Heart left ventricle (tissue), 13 donors: Measurements from ENCODE around the gene ESRP2.

Source experiments
- CTCF ChIP-seq, 12 donors: fragments of 200-600 bp; sonication (generic) in 4 of 12; IDR thresholded peaks; one replicate each; pipeline versions ENCODE4 v1.5.0 to v1.8.0; 2018 to 2022; ENCODE audit warnings: antibody characterized with exemption in 12 of 12, mild to moderate bottlenecking in 5 of 12
- POLR2A ChIP-seq, 2 donors: fragments of 450-650 bp; IDR thresholded peaks; one replicate each; pipeline ENCODE4 v1.6.1; 2017; ENCODE audit warnings: antibody characterized with exemption in 2 of 2, mild to moderate bottlenecking in 2 of 2, moderate library complexity in 2 of 2
- donor health status: ischemic (EF 13 %, LVEDD 7.1; RV severe dilation, severe dysfunction).
- donor health status: DM: no; HTN: yes; CAD: no.
- donor health status: DM: no; HTN: no; CAD: no.
- donor health status: ischemic (EF 25% LVEDD 6.9; RV normal size, moderate dysfunction).
- donor health status: ischemic (EF 25% LVEDD 5.7; RV mildly dilated, moderate dysfunction).
- donor health status: ischemic (EF 35%, LVEDD 5.7; RV mildly dilated, moderate dysfunction).
- donor health status: nonischemic (EF 11% LVEDD 7.7; RV severe dilation, severe dysfunction).
- donor health status: DM: yes; HTN: yes; CAD: no.
- donor health status: PGD.
- donor health status: ischemic (EF 29% LVEDD 5.4; RV normal size, mild dysfunction).
- donor health status: nonischemic (EF 23%, LVEDD 6.1; RV moderate dilation, normal function).

GRCh38 chr16:68179855-68180254 is 56.1 kb downstream of the ESRP2 start:
- TF ChIP-seq POLR2A (IDR thresholded peaks at IDR 0.05), result no peak
- no peak for TF ChIP-seq CTCF (IDR thresholded peaks at IDR 0.05)
